Measurements from ENCODE around the gene CDH4. TPM values are rescaled to one million over a fixed set of nuclear protein-coding genes. Genes with fewer than 3 reads are reported as not detected.

The CDH4 gene
- total and polyA plus RNA-seq, 10 donors: 0.30 to 20.1 (median 7.7) TPM

GRCh38 chr20:61287583-61288275 is 35.7 kb downstream of the CDH4 start:
- TF ChIP-seq POLR2AphosphoS5 (IDR thresholded peaks at IDR 0.05): peak; percentile 60 to 80 (median 61)
- TF ChIP-seq, protein P1, sequence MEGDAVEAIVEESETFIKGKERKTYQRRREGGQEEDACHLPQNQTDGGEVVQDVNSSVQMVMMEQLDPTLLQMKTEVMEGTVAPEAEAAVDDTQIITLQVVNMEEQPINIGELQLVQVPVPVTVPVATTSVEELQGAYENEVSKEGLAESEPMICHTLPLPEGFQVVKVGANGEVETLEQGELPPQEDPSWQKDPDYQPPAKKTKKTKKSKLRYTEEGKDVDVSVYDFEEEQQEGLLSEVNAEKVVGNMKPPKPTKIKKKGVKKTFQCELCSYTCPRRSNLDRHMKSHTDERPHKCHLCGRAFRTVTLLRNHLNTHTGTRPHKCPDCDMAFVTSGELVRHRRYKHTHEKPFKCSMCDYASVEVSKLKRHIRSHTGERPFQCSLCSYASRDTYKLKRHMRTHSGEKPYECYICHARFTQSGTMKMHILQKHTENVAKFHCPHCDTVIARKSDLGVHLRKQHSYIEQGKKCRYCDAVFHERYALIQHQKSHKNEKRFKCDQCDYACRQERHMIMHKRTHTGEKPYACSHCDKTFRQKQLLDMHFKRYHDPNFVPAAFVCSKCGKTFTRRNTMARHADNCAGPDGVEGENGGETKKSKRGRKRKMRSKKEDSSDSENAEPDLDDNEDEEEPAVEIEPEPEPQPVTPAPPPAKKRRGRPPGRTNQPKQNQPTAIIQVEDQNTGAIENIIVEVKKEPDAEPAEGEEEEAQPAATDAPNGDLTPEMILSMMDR (IDR thresholded peaks at IDR 0.05 in 8 of 11, conservative IDR thresholded peaks at IDR 0.05 in 3 of 11): no peak
- no peak overlapping the region for H3K4me3 ChIP-seq
- DNase-seq: peak; percentile 83

DNA sequence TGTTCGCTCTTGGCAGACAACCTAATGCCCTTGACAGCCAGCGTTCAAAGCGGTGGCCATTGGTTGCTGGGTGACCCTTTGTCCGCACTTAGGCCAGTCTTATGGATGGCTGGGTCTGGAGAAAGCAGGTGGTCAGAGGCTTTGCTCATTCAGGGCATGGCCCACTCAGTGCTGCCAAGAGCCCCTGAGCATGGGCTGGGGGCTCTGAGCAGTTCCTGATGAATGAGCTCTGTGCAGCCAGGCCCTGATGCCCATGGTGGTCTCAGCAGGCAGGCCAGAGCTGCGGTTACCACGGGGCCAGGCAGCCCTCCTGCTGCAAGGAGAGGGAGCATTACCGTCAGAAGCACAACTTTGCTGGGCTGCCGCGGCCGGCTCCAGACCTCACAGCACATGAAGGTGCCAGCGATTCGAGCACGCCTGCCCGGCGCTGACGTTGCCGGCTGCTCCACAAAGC is 36.3 kb downstream of the CDH4 start:
- TF ChIP-seq POLR2A (IDR thresholded peaks at IDR 0.05) (no peak), POLR2AphosphoS5 (IDR thresholded peaks at IDR 0.05) (peak in 1 of 3 donors; percentile 12)
- TF ChIP-seq, protein P1 (IDR thresholded peaks at IDR 0.05 in 8 of 11, conservative IDR thresholded peaks at IDR 0.05 in 3 of 11): no peak
- H3K27ac ChIP-seq: peak overlapping the region in 7 of 8 donors; percentile 37 to 88 (median 83)
- H3K27me3 ChIP-seq (replicated peaks in 1 of 7): no peaks in the 10 kb centered on the region
- H3K4me3 ChIP-seq: no peak overlapping the region
- DNase-seq: no peak
- WGBS, 5 donors: 73 to 89% (median 79%) methylated on average over 13 to 17 of the region's 17 CpGs
- H3K9me3 ChIP-seq: peaks cover 0 to 24% (median 0%) of the 10 kb centered on the region in 8 donors
- H3K4me1 ChIP-seq: peaks cover 0 to 17% (median 6%) of the 10 kb centered on the region in 6 donors
- intact Hi-C loops (cut with DNase I; ENCODE audit: low total_unique reads): no loop called here
- H3K36me3 ChIP-seq: no peaks in the 10 kb centered on the region

More at GRCh38 chr20:61287583-61288275, 35.7 kb downstream of the CDH4 start:
- peaks cover 0 to 18% (median 0%) of the 10 kb centered on the region in 8 donors for H3K9me3 ChIP-seq
- peaks cover 0 to 17% (median 6%) of the 10 kb centered on the region in 6 donors for H3K4me1 ChIP-seq
- WGBS, 5 donors: 47 to 70% (median 60%) methylated on average over 14 to 15 of the region's 15 CpGs
- H3K27me3 ChIP-seq (replicated peaks in 1 of 7): no peaks in the 10 kb centered on the region
- H3K36me3 ChIP-seq: no peaks in the 10 kb centered on the region
- H3K27ac ChIP-seq: peak overlapping the region in 7 of 8 donors; percentile 37 to 88 (median 83)
- intact Hi-C loops (cut with DNase I; ENCODE audit: low total_unique reads): no loop called here

DNA sequence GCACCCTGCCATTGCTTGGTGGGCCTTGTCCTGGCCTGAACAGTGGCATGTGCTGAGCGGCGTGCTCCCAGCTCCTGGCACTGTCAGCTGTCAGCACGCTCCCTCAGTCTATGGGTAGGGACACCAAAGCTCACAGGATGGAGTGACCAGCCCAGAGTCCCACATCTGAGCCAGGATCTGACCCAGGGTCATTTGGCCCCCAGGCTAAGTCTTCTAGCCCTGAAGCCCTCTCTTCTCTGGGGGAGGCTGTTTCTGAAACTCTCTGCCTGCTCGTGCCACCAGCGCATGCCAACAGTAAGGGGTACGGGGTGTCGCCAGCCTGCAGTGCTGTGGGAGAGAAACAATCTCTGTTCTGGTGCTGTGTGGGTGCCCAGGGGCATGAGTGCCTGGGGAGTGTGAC is 37.1 kb downstream of the CDH4 start:
- peaks cover 0 to 30% (median 0%) of the 10 kb centered on the region in 8 donors for H3K9me3 ChIP-seq
- H3K36me3 ChIP-seq: no peaks in the 10 kb centered on the region
- intact Hi-C loops (cut with DNase I; ENCODE audit: low total_unique reads): no loop called here
- WGBS, 5 donors: 76 to 93% (median 82%) methylated on average over 5 to 7 of the region's 7 CpGs
- no peaks in the 10 kb centered on the region for H3K27me3 ChIP-seq (replicated peaks in 1 of 7)
- no peak for TF ChIP-seq POLR2AphosphoS5 (IDR thresholded peaks at IDR 0.05)
- TF ChIP-seq, protein P1 (IDR thresholded peaks at IDR 0.05 in 8 of 11, conservative IDR thresholded peaks at IDR 0.05 in 3 of 11): no peak
- no peak for TF ChIP-seq POLR2A (IDR thresholded peaks at IDR 0.05)
- DNase-seq: no peak
- H3K4me1 ChIP-seq: peaks cover 0 to 17% (median 6%) of the 10 kb centered on the region in 6 donors
- peak overlapping the region in 6 of 8 donors; percentile 37 to 88 (median 84) for H3K27ac ChIP-seq
- no peak overlapping the region for H3K4me3 ChIP-seq

GRCh38 chr20:61290721-61291120 is 38.7 kb downstream of the CDH4 start:
- TF ChIP-seq, protein P1 (IDR thresholded peaks at IDR 0.05 in 8 of 11, conservative IDR thresholded peaks at IDR 0.05 in 3 of 11): no peak
- TF ChIP-seq POLR2A (IDR thresholded peaks at IDR 0.05) (no peak), POLR2AphosphoS5 (IDR thresholded peaks at IDR 0.05) (no peak)
- Histone ChIP-seq H3K4me1 (peaks cover 0 to 30% (median 10%) of the 10 kb centered on the region in 6 donors), H3K4me3 (no peak overlapping the region), H3K27ac (no peak overlapping the region), H3K27me3 (replicated peaks in 1 of 7) (no peaks in the 10 kb centered on the region), H3K36me3 (no peaks in the 10 kb centered on the region), H3K9me3 (peaks cover 0 to 46% (median 0%) of the 10 kb centered on the region in 8 donors)
- intact Hi-C loops (cut with DNase I; ENCODE audit: low total_unique reads): no loop called here
- no peak for DNase-seq
- 58 to 84% (median 74%) methylated on average over 4 of the region's 4 CpGs for whole genome bisulfite sequencing, 5 donors
